ENCODE results near the gene TBC1D9B.

The TBC1D9B gene

GRCh38 chr5:179852993-179853547 lies 54.6 kb downstream of the TBC1D9B start:
- no peaks in the 10 kb centered on the region for H3K79me2 ChIP-seq (ENCODE audit: control insufficient read depth, insufficient read depth, low read length)
- no peak overlapping the region for H3K4me3 ChIP-seq (ENCODE audit: low read length)
- H3K27ac ChIP-seq (ENCODE audit: low read depth, low read length) = no peak overlapping the region
- no peaks in the 10 kb centered on the region for H3K27me3 ChIP-seq (ENCODE audit: insufficient read depth, low read length, poor library complexity)
- WGBS (ENCODE audit: extremely low coverage, insufficient coverage, low lambda C conversion rate) = no CpG with 5 or more reads among the region's 8 CpGs
- H3K4me2 ChIP-seq (ENCODE audit: low read length) = no peak overlapping the region
- no peak overlapping the region for H4K8ac ChIP-seq (ENCODE audit: low read depth, low read length)
- H3K9ac ChIP-seq (ENCODE audit: low read length) = no peak overlapping the region
- H3K56ac ChIP-seq (ENCODE audit: low read length) = no peak overlapping the region
- no peak overlapping the region for H2AK5ac ChIP-seq (ENCODE audit: low read length)
- no peaks in the 10 kb centered on the region for H3K79me1 ChIP-seq (ENCODE audit: low read length)
- no peak overlapping the region for H4K5ac ChIP-seq (ENCODE audit: low read length)
- peaks cover 3% of the 10 kb centered on the region for H3K36me3 ChIP-seq (ENCODE audit: control insufficient read depth, insufficient read depth, low read length)
- H3K4ac ChIP-seq (ENCODE audit: low read depth, low read length) = no peak overlapping the region
- no peak overlapping the region for H2BK5ac ChIP-seq (ENCODE audit: low read length)
- no peak overlapping the region for H3K18ac ChIP-seq (ENCODE audit: low read length)
- DNase-seq = no peak
- no peak overlapping the region for H3K23ac ChIP-seq (ENCODE audit: low read length)
- H3K4me1 ChIP-seq (ENCODE audit: control insufficient read depth, low read depth, low read length) = no peaks in the 10 kb centered on the region
- no peak overlapping the region for H2BK120ac ChIP-seq (ENCODE audit: low read depth, low read length)
- H2BK15ac ChIP-seq (replicated peaks; ENCODE audit: low read depth) = no peak overlapping the region

DNA sequence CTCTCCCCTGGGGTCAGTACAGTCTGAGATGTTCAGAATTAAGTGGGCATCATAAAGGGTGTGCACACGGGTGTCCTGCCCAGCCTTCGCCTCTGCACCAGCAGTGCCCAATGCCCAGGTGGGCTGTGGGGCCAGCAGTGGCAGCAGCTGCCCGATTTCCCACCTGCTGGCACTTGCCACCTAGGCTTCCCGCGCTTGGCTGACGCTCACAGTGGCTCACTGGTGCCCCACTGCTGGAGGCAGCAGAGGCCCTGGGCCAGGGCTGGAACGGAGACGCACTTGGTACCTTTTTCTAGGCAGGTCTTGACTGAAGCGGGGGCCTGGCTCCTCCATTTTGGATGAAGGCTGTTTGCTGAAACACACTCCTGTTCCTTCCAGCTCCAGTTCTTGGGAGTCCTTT lies 66.1 kb downstream of the TBC1D9B start:
- Histone ChIP-seq H2AK5ac (ENCODE audit: low read length) (no peak overlapping the region), H3K27ac (ENCODE audit: low read depth, low read length) (no peak overlapping the region), H3K4me3 (ENCODE audit: low read length) (no peak overlapping the region), H4K5ac (ENCODE audit: low read length) (no peak overlapping the region), H3K79me1 (ENCODE audit: low read length) (no peaks in the 10 kb centered on the region), H3K18ac (ENCODE audit: low read length) (no peak overlapping the region), H2BK15ac (replicated peaks; ENCODE audit: low read depth) (no peak overlapping the region), H3K23ac (ENCODE audit: low read length) (no peak overlapping the region), H3K4me1 (ENCODE audit: control insufficient read depth, low read depth, low read length) (no peaks in the 10 kb centered on the region), H3K56ac (ENCODE audit: low read length) (no peak overlapping the region), H2BK5ac (ENCODE audit: low read length) (no peak overlapping the region), H3K9ac (ENCODE audit: low read length) (no peak overlapping the region), H3K36me3 (ENCODE audit: control insufficient read depth, insufficient read depth, low read length) (peaks cover 7% of the 10 kb centered on the region), H3K27me3 (ENCODE audit: insufficient read depth, low read length, poor library complexity) (no peaks in the 10 kb centered on the region), H3K4ac (ENCODE audit: low read depth, low read length) (no peak overlapping the region), H3K4me2 (ENCODE audit: low read length) (no peak overlapping the region), H4K8ac (ENCODE audit: low read depth, low read length) (no peak overlapping the region), H3K79me2 (ENCODE audit: control insufficient read depth, insufficient read depth, low read length) (no peaks in the 10 kb centered on the region), H2BK120ac (ENCODE audit: low read depth, low read length) (no peak overlapping the region)
- DNase-seq = no peak
- WGBS (ENCODE audit: extremely low coverage, insufficient coverage, low lambda C conversion rate) = no CpG with 5 or more reads among the region's 9 CpGs

DNA sequence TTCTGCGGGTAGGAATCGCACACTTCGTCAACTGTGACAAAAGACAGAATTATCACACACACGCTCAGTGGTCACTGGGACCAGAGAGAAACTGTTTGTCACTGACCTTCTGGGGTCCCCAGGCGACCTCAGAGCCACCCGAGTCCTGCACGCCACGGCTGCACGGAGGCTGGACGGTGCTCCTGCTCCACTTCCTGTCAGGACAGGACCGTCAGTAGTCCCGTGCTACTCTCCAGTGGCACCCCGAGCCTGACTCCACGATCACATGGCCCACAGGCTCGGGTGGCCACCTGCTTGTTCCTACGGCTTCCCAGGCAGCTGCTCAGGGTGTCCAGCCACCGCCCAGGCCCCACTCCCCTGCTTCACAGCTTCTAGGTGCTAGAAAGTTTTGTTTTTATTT lies 66.9 kb downstream of the TBC1D9B start:
- H3K79me2 ChIP-seq (ENCODE audit: control insufficient read depth, insufficient read depth, low read length) = no peaks in the 10 kb centered on the region
- no peak overlapping the region for H2BK5ac ChIP-seq (ENCODE audit: low read length)
- H3K4me1 ChIP-seq (ENCODE audit: control insufficient read depth, low read depth, low read length) = no peaks in the 10 kb centered on the region
- no peak overlapping the region for H3K27ac ChIP-seq (ENCODE audit: low read depth, low read length)
- no peak overlapping the region for H2BK15ac ChIP-seq (replicated peaks; ENCODE audit: low read depth)
- H3K56ac ChIP-seq (ENCODE audit: low read length) = no peak overlapping the region
- no peak overlapping the region for H2AK5ac ChIP-seq (ENCODE audit: low read length)
- H4K5ac ChIP-seq (ENCODE audit: low read length) = no peak overlapping the region
- WGBS (ENCODE audit: extremely low coverage, insufficient coverage, low lambda C conversion rate) = no CpG with 5 or more reads among the region's 17 CpGs
- no peak overlapping the region for H3K4ac ChIP-seq (ENCODE audit: low read depth, low read length)
- no peak overlapping the region for H3K4me2 ChIP-seq (ENCODE audit: low read length)
- no peaks in the 10 kb centered on the region for H3K79me1 ChIP-seq (ENCODE audit: low read length)
- no peak overlapping the region for H4K8ac ChIP-seq (ENCODE audit: low read depth, low read length)
- no peak overlapping the region for H2BK120ac ChIP-seq (ENCODE audit: low read depth, low read length)
- H3K4me3 ChIP-seq (ENCODE audit: low read length) = no peak overlapping the region
- no peak overlapping the region for H3K23ac ChIP-seq (ENCODE audit: low read length)
- H3K27me3 ChIP-seq (ENCODE audit: insufficient read depth, low read length, poor library complexity) = no peaks in the 10 kb centered on the region
- H3K9ac ChIP-seq (ENCODE audit: low read length) = no peak overlapping the region
- H3K36me3 ChIP-seq (ENCODE audit: control insufficient read depth, insufficient read depth, low read length) = peaks cover 15% of the 10 kb centered on the region
- no peak for DNase-seq
- no peak overlapping the region for H3K18ac ChIP-seq (ENCODE audit: low read length)

DNA sequence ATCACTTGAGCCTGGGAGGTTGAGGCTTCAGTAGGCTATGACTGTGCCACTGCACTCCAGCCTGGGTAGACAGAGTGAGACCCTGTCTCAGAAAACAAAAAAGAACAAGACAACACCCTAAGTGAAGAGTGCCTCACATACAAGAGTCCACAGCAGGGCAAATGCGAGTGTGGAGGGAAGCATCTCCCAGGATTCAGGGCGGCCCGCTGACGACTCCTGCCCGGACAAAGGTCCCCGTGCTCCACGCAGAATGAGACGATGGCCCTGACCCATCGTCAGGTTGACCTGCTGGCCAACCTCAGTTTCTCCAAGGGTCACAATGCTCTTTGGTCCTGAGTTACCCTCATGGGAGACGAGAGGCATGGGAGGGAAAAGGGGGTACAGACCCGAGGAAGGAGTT lies 67.4 kb downstream of the TBC1D9B start:
- no peak overlapping the region for H2BK5ac ChIP-seq (ENCODE audit: low read length)
- H3K56ac ChIP-seq (ENCODE audit: low read length) = no peak overlapping the region
- no peak overlapping the region for H2BK120ac ChIP-seq (ENCODE audit: low read depth, low read length)
- H3K23ac ChIP-seq (ENCODE audit: low read length) = no peak overlapping the region
- H3K9ac ChIP-seq (ENCODE audit: low read length) = no peak overlapping the region
- no peak for DNase-seq
- no peak overlapping the region for H4K5ac ChIP-seq (ENCODE audit: low read length)
- H3K4me3 ChIP-seq (ENCODE audit: low read length) = no peak overlapping the region
- H3K27ac ChIP-seq (ENCODE audit: low read depth, low read length) = no peak overlapping the region
- no peaks in the 10 kb centered on the region for H3K27me3 ChIP-seq (ENCODE audit: insufficient read depth, low read length, poor library complexity)
- peaks cover 15% of the 10 kb centered on the region for H3K36me3 ChIP-seq (ENCODE audit: control insufficient read depth, insufficient read depth, low read length)
- H3K4ac ChIP-seq (ENCODE audit: low read depth, low read length) = no peak overlapping the region
- H2BK15ac ChIP-seq (replicated peaks; ENCODE audit: low read depth) = no peak overlapping the region
- no peaks in the 10 kb centered on the region for H3K79me1 ChIP-seq (ENCODE audit: low read length)
- no peak overlapping the region for H2AK5ac ChIP-seq (ENCODE audit: low read length)
- no peak overlapping the region for H3K4me2 ChIP-seq (ENCODE audit: low read length)
- H3K4me1 ChIP-seq (ENCODE audit: control insufficient read depth, low read depth, low read length) = no peaks in the 10 kb centered on the region
- no peaks in the 10 kb centered on the region for H3K79me2 ChIP-seq (ENCODE audit: control insufficient read depth, insufficient read depth, low read length)
- no peak overlapping the region for H4K8ac ChIP-seq (ENCODE audit: low read depth, low read length)
- no CpG with 5 or more reads among the region's 11 CpGs for WGBS (ENCODE audit: extremely low coverage, insufficient coverage, low lambda C conversion rate)
- no peak overlapping the region for H3K18ac ChIP-seq (ENCODE audit: low read length)

DNA sequence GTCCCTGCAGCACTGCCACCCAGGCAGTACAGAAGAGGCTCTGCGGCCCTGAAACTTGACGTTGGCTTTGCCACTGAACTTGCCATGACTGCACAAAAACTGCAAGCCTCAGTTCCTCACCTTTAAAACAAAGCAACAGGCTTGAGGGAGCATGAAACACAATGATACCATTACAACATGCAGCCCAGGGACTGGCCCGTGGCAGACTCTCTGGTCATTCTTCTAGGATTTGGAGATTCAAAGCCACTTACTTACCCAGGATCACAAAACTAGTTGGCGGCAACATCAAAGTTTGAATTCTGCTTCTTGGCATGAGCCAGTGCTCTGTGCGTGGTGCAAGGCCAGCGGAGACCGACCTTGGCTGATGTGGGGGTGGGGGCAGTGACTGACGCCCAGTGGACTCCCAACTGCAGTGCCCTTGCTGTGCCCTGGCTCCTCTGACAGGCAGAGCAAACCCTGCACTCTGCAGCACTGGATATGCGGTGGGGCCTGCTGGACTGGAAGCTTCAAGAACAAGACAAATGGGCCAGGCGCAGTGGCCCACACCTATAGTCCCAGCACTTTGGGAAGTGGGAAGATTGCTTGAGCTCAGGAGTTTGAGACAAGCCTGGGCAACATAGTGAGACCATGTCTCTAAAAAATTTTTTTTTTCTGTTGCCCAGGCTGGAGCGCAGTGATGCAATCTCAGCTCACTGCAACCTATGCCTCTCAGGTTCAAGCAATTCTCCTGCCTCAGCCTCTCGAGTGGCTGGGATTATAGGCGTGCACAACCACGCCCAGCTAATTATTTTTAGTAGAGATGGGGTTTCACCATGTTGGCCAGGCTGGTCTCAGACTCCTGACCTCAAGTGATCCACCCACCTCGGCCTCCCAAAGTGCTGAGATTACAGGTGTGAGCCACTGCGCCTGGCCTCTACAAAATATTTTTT lies 68.1 kb downstream of the TBC1D9B start:
- WGBS (ENCODE audit: extremely low coverage, insufficient coverage, low lambda C conversion rate) = no CpG with 5 or more reads among the region's 16 CpGs
- Histone ChIP-seq H3K79me1 (ENCODE audit: low read length) (no peaks in the 10 kb centered on the region), H3K56ac (ENCODE audit: low read length) (no peak overlapping the region), H3K9ac (ENCODE audit: low read length) (no peak overlapping the region), H3K4me1 (ENCODE audit: control insufficient read depth, low read depth, low read length) (no peaks in the 10 kb centered on the region), H2BK5ac (ENCODE audit: low read length) (no peak overlapping the region), H2BK120ac (ENCODE audit: low read depth, low read length) (no peak overlapping the region), H3K4me2 (ENCODE audit: low read length) (no peak overlapping the region), H4K8ac (ENCODE audit: low read depth, low read length) (no peak overlapping the region), H2AK5ac (ENCODE audit: low read length) (no peak overlapping the region), H3K79me2 (ENCODE audit: control insufficient read depth, insufficient read depth, low read length) (no peaks in the 10 kb centered on the region), H3K4me3 (ENCODE audit: low read length) (no peak overlapping the region), H3K27me3 (ENCODE audit: insufficient read depth, low read length, poor library complexity) (no peaks in the 10 kb centered on the region), H3K18ac (ENCODE audit: low read length) (no peak overlapping the region), H3K23ac (ENCODE audit: low read length) (no peak overlapping the region), H2BK15ac (replicated peaks; ENCODE audit: low read depth) (no peak overlapping the region), H4K5ac (ENCODE audit: low read length) (no peak overlapping the region), H3K4ac (ENCODE audit: low read depth, low read length) (no peak overlapping the region), H3K27ac (ENCODE audit: low read depth, low read length) (no peak overlapping the region), H3K36me3 (ENCODE audit: control insufficient read depth, insufficient read depth, low read length) (peaks cover 15% of the 10 kb centered on the region)
- DNase-seq = no peak
